ENCODE data around the gene CCSAP. TPM values are rescaled to one million over a fixed set of nuclear protein-coding genes. Genes with fewer than 3 reads are reported as not detected.
A peak's percentile ranks its signal among the peaks of the same experiment; 100 is the strongest.

Gene CCSAP, protein sequence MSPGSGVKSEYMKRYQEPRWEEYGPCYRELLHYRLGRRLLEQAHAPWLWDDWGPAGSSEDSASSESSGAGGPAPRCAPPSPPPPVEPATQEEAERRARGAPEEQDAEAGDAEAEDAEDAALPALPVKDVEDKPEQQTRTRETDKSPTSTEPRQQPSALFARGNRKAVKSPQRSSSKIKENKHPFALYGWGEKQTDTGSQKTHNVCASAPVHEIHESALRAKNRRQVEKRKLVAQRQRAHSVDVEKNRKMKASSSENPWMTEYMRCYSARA
- polyA plus RNA-seq (2013, experiment 1 of 2): 4.4 TPM
- 4.4 TPM for polyA plus RNA-seq (2013, experiment 2 of 2)

GRCh38 chr1:229342656-229343569, at the start of gene CCSAP:
CCSAP (minus strand) TSS chr1:229343047; CDS start chr1:229342465, 582 bp downstream.
- Histone ChIP-seq H3K14ac (ENCODE audit: low read length in 2 of 2) (peak within 1 kb of the TSS in 1 of 2 experiments; percentile 92), H3K27me3 (ENCODE audit: control insufficient read depth in 1 of 2, insufficient read depth in 1 of 2, low read length in 2 of 2) (peaks cover 14 to 16% of the 10 kb centered on the region in 2 experiments), H2BK12ac (ENCODE audit: low read length in 2 of 2) (peak within 1 kb of the TSS in 1 of 2 experiments; percentile 75), H2BK5ac (ENCODE audit: low read depth, low read length, poor library complexity, severe bottlenecking) (peak within 1 kb of the TSS; percentile 15), H3K79me1 (replicated peaks; ENCODE audit: low read length, poor library complexity, severe bottlenecking) (peaks cover 12% of the 10 kb centered on the region), H3K4me2 (ENCODE audit: low read length, poor library complexity, severe bottlenecking) (peak within 1 kb of the TSS; percentile 99), H2AK5ac (ENCODE audit: low read length, severe bottlenecking) (no peak within 1 kb of the TSS), H3K27ac (ENCODE audit: low read length, poor library complexity, severe bottlenecking) (no peak within 1 kb of the TSS), H3K4ac (ENCODE audit: low read depth in 1 of 2, low read length in 2 of 2) (peak within 1 kb of the TSS in 1 of 2 experiments; percentile 60), H3K23ac (ENCODE audit: low read length in 2 of 2) (peak within 1 kb of the TSS in 1 of 2 experiments; percentile 77), H4K8ac (ENCODE audit: low read length) (peak within 1 kb of the TSS; percentile 94), H2AFZ (ENCODE audit: low read depth, low read length) (peak within 1 kb of the TSS; percentile 96), H3K4me3 (ENCODE audit: insufficient read depth in 1 of 2, low read depth in 1 of 2, low read length in 2 of 2) (peak within 1 kb of the TSS; percentile 88 to 97), H3K18ac (ENCODE audit: low read depth in 1 of 2, low read length in 2 of 2) (peak within 1 kb of the TSS; percentile 68 to 91), H3K9me3 (ENCODE audit: control insufficient read depth, low read length) (no peaks in the 10 kb centered on the region), H4K91ac (ENCODE audit: low read length) (peak within 1 kb of the TSS; percentile 53), H3K36me3 (ENCODE audit: control insufficient read depth in 1 of 2, insufficient read depth in 2 of 2, low read depth in 1 of 2, low read length in 2 of 2) (no peaks in the 10 kb centered on the region), H2BK120ac (ENCODE audit: low read depth, low read length) (no peak within 1 kb of the TSS), H2BK15ac (ENCODE audit: low read depth, poor library complexity, severe bottlenecking) (peak within 1 kb of the TSS; percentile 86), H3K9ac (ENCODE audit: low read length) (peak within 1 kb of the TSS; percentile 88), H3K4me1 (ENCODE audit: control insufficient read depth, insufficient read depth, low read depth, low read length) (peaks cover 4% of the 10 kb centered on the region)
- peak; percentile 54 for DNase-seq
- WGBS: 2% methylated on average over 55 of the region's 83 CpGs

DNA sequence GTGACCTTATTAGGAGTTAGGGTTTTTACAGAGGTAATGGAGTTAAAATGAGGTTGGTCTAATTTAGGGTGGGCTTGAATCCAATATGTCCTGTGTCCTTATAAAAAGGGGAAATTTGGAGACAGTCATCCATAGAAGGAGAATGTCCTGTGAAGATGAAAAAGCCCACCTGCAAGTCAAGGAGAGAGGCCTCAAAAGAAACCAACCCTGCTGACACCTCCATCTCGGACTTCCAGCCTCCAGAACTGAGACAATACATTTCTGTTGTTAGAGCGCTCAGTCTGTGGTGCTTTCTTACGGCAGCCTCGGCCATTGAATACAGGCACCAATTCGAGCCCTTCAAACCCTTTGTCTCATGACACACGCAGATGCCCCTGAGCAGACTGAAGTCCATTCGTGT, 47.3 kb upstream of the CCSAP start:
- Histone ChIP-seq H3K9me3 (ENCODE audit: control insufficient read depth, low read length) (no peaks in the 10 kb centered on the region), H4K8ac (ENCODE audit: low read length) (no peak overlapping the region), H2AFZ (ENCODE audit: low read depth, low read length) (no peak overlapping the region), H2AK5ac (ENCODE audit: low read length, severe bottlenecking) (no peak overlapping the region), H3K27ac (ENCODE audit: low read length, poor library complexity, severe bottlenecking) (no peak overlapping the region), H3K79me1 (replicated peaks; ENCODE audit: low read length, poor library complexity, severe bottlenecking) (no peaks in the 10 kb centered on the region), H3K4me3 (ENCODE audit: insufficient read depth in 1 of 2, low read depth in 1 of 2, low read length in 2 of 2) (no peak overlapping the region), H3K4me1 (ENCODE audit: control insufficient read depth, insufficient read depth, low read depth, low read length) (peaks cover 2% of the 10 kb centered on the region), H3K23ac (ENCODE audit: low read length in 2 of 2) (no peak overlapping the region), H3K18ac (ENCODE audit: low read depth in 1 of 2, low read length in 2 of 2) (no peak overlapping the region), H4K91ac (ENCODE audit: low read length) (no peak overlapping the region), H2BK12ac (ENCODE audit: low read length in 2 of 2) (no peak overlapping the region), H3K27me3 (ENCODE audit: control insufficient read depth in 1 of 2, insufficient read depth in 1 of 2, low read length in 2 of 2) (peaks cover 0 to 12% of the 10 kb centered on the region in 2 experiments), H2BK15ac (ENCODE audit: low read depth, poor library complexity, severe bottlenecking) (no peak overlapping the region), H2BK5ac (ENCODE audit: low read depth, low read length, poor library complexity, severe bottlenecking) (no peak overlapping the region), H2BK120ac (ENCODE audit: low read depth, low read length) (no peak overlapping the region), H3K4me2 (ENCODE audit: low read length, poor library complexity, severe bottlenecking) (no peak overlapping the region), H3K14ac (ENCODE audit: low read length in 2 of 2) (no peak overlapping the region), H3K9ac (ENCODE audit: low read length) (no peak overlapping the region), H3K4ac (ENCODE audit: low read depth in 1 of 2, low read length in 2 of 2) (no peak overlapping the region), H3K36me3 (ENCODE audit: control insufficient read depth in 1 of 2, insufficient read depth in 2 of 2, low read depth in 1 of 2, low read length in 2 of 2) (no peaks in the 10 kb centered on the region)
- DNase-seq: no peak
- WGBS: 93% methylated on average over 5 of the region's 7 CpGs

DNA sequence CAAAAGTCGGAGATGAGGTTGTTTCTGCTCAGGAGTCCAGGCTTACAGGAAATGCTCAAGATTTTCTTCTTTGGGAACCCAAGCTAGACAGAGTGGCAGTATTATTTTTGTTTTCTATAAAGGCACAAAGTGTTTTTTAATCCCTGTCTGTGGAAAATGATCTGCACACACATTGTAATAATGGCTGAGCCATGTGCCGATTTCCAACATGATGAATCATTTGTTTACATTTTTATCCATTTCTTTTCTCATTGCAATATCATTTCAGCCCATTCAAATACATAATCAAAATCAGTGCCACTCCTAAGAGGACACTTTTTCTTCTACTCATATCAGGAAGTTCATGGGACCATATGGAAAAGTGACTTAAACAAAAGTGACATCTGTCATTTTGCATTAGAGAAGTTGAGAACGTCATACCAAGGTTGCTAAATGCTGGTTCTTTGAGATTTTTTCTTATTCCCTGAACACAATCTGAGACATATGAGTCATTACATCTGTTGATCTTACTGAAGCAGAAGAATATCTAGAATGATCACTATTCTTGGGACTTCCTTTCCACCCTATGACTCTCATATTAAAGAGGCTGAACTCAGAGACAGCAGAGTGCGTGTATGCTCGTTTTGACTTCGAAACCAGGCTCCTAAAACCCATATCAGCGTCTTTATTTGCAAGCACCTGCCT, 46.2 kb upstream of the CCSAP start:
- H2BK12ac ChIP-seq (ENCODE audit: low read length in 2 of 2): no peak overlapping the region
- H3K23ac ChIP-seq (ENCODE audit: low read length in 2 of 2): no peak overlapping the region
- H3K4me3 ChIP-seq (ENCODE audit: insufficient read depth in 1 of 2, low read depth in 1 of 2, low read length in 2 of 2): no peak overlapping the region
- H3K4ac ChIP-seq (ENCODE audit: low read depth in 1 of 2, low read length in 2 of 2): no peak overlapping the region
- H3K27me3 ChIP-seq (ENCODE audit: control insufficient read depth in 1 of 2, insufficient read depth in 1 of 2, low read length in 2 of 2): peaks cover 0 to 11% of the 10 kb centered on the region in 2 experiments
- H3K18ac ChIP-seq (ENCODE audit: low read depth in 1 of 2, low read length in 2 of 2): no peak overlapping the region
- no peak overlapping the region for H2AFZ ChIP-seq (ENCODE audit: low read depth, low read length)
- WGBS: 62% methylated on average over 7 of the region's 7 CpGs
- H3K9me3 ChIP-seq (ENCODE audit: control insufficient read depth, low read length): no peaks in the 10 kb centered on the region
- H2BK5ac ChIP-seq (ENCODE audit: low read depth, low read length, poor library complexity, severe bottlenecking): no peak overlapping the region
- no peaks in the 10 kb centered on the region for H3K36me3 ChIP-seq (ENCODE audit: control insufficient read depth in 1 of 2, insufficient read depth in 2 of 2, low read depth in 1 of 2, low read length in 2 of 2)
- no peak overlapping the region for H3K14ac ChIP-seq (ENCODE audit: low read length in 2 of 2)
- H3K4me1 ChIP-seq (ENCODE audit: control insufficient read depth, insufficient read depth, low read depth, low read length): peaks cover 2% of the 10 kb centered on the region
- no peak overlapping the region for H2BK15ac ChIP-seq (ENCODE audit: low read depth, poor library complexity, severe bottlenecking)
- H3K4me2 ChIP-seq (ENCODE audit: low read length, poor library complexity, severe bottlenecking): no peak overlapping the region
- no peak overlapping the region for H4K91ac ChIP-seq (ENCODE audit: low read length)
- no peaks in the 10 kb centered on the region for H3K79me1 ChIP-seq (replicated peaks; ENCODE audit: low read length, poor library complexity, severe bottlenecking)
- H2BK120ac ChIP-seq (ENCODE audit: low read depth, low read length): no peak overlapping the region
- H3K27ac ChIP-seq (ENCODE audit: low read length, poor library complexity, severe bottlenecking): no peak overlapping the region
- H3K9ac ChIP-seq (ENCODE audit: low read length): no peak overlapping the region
- H2AK5ac ChIP-seq (ENCODE audit: low read length, severe bottlenecking): no peak overlapping the region
- peak; percentile 54 for DNase-seq
- H4K8ac ChIP-seq (ENCODE audit: low read length): no peak overlapping the region
